HEK293 (cell line): ENCODE results near the gene ITPR2.

Experiments
- CTCF ChIA-PET: fragments of 350-600 bp; formaldehyde crosslinking; extraction: SDS; loops from one replicate; lab custom pipeline; 2021; ENCODE audit warnings: antibody characterized with exemption; lab: Yijun Ruan, JAX
- POLR2A ChIA-PET: fragments of 300-600 bp; formaldehyde crosslinking; extraction: SDS; loops from one replicate; lab custom pipeline; 2020; ENCODE audit warnings: antibody characterized with exemption, inconsistent platforms; lab: Yijun Ruan, JAX
- H3K27ac ChIP-seq: fragments of 200-500 bp; sonication (Bioruptor generic); 2 replicates; pipeline ENCODE4 v1.5.1; 2014; ENCODE audit warnings: low read depth, low read length, control low read depth, inconsistent platforms; ENCODE audit errors: extremely low read depth
- H3K36me3 ChIP-seq, 2 experiments: fragments of 200-500 bp in 1 of 2; sonication (Bioruptor generic) in 1 of 2; 1 replicate in 1 of 2; 2 replicates in 1 of 2; pipeline ENCODE4 v1.5.1; 2014 to 2017; ENCODE audit warnings: inconsistent platforms in 2 of 2, low read length in 2 of 2; ENCODE audit not compliant: control insufficient read depth in 2 of 2, insufficient read depth in 1 of 2
- H3K4me1 ChIP-seq: fragments of 200-500 bp; sonication (Bioruptor generic); 2 replicates; pipeline ENCODE4 v1.5.1; 2014; ENCODE audit warnings: mild to moderate bottlenecking, low read length, inconsistent platforms; ENCODE audit not compliant: control insufficient read depth, insufficient read depth
- H3K4me3 ChIP-seq: 2 replicates; pipeline ENCODE4 v1.5.1; 2011; ENCODE audit warnings: low read depth, mild to moderate bottlenecking, control low read depth, low read length, moderate library complexity
- H3K9me3 ChIP-seq: fragments of 200-500 bp; sonication (Bioruptor generic); 2 replicates; pipeline ENCODE4 v1.5.1; 2014; ENCODE audit warnings: low read depth, low read length, inconsistent platforms; ENCODE audit not compliant: control insufficient read depth, insufficient read depth
- HOXA7 ChIP-seq: sonication (generic); formaldehyde crosslinking; IDR thresholded peaks from 2 replicates; pipeline ENCODE4 v1.8.1; 2022; ENCODE audit warnings: missing genetic modification reagents, borderline replicate concordance
- KLF10 ChIP-seq: fragments of 450-650 bp; IDR thresholded peaks from 2 replicates; pipeline ENCODE4 v1.5.1; 2018; ENCODE audit warnings: missing biosample characterization, mild to moderate bottlenecking, missing genetic modification characterization
- KLF16 ChIP-seq: fragments of 450-650 bp; formaldehyde crosslinking; IDR thresholded peaks from 2 replicates; pipeline ENCODE4 v1.5.1; 2017; ENCODE audit warnings: missing biosample characterization, missing genetic modification characterization
- KLF17 ChIP-seq: fragments of 450-650 bp; formaldehyde crosslinking; IDR thresholded peaks from 2 replicates; pipeline ENCODE4 v1.5.1; 2016; ENCODE audit warnings: missing biosample characterization, missing genetic modification characterization
- PRDM1 ChIP-seq: fragments of 450-650 bp; formaldehyde crosslinking; IDR thresholded peaks from 2 replicates; pipeline ENCODE4; 2016; ENCODE audit warnings: missing biosample characterization, missing genetic modification characterization
- SCRT1 ChIP-seq: fragments of 450-650 bp; formaldehyde crosslinking; IDR thresholded peaks from 2 replicates; pipeline ENCODE4 v1.5.1; 2016; ENCODE audit warnings: missing biosample characterization, missing genetic modification characterization, borderline replicate concordance
- SP7 ChIP-seq: fragments of 450-650 bp; formaldehyde crosslinking; IDR thresholded peaks from 2 replicates; pipeline ENCODE4 v1.5.1; 2016; ENCODE audit warnings: missing biosample characterization, missing genetic modification characterization
- ZBTB6 ChIP-seq: fragments of 450-650 bp; formaldehyde crosslinking; IDR thresholded peaks from 2 replicates; pipeline ENCODE4 v1.5.1; 2017; ENCODE audit warnings: missing biosample characterization, missing genetic modification characterization
- ZBTB7A ChIP-seq: fragments of 450-650 bp; formaldehyde crosslinking; IDR thresholded peaks from 2 replicates; pipeline ENCODE4 v1.5.1; 2016; ENCODE audit warnings: low read depth, missing biosample characterization, missing genetic modification characterization
- ZFP3 ChIP-seq: fragments of 450-650 bp; formaldehyde crosslinking; IDR thresholded peaks from 2 replicates; pipeline ENCODE4 v1.5.1; 2016; ENCODE audit warnings: low read depth, missing biosample characterization, missing genetic modification characterization
- ZNF112 ChIP-seq: fragments of 450-650 bp; formaldehyde crosslinking; IDR thresholded peaks from 2 replicates; pipeline ENCODE4 v1.5.0; 2017; ENCODE audit warnings: missing biosample characterization, missing genetic modification characterization
- ZNF148 ChIP-seq: fragments of 450-650 bp; formaldehyde crosslinking; IDR thresholded peaks from 2 replicates; pipeline ENCODE4 v1.5.0; 2017; ENCODE audit warnings: missing biosample characterization, missing genetic modification characterization, borderline replicate concordance
- ZNF16 ChIP-seq: fragments of 450-650 bp; formaldehyde crosslinking; IDR thresholded peaks from 2 replicates; pipeline ENCODE4 v1.5.1; 2016; ENCODE audit warnings: low read depth, missing biosample characterization, missing genetic modification characterization
- ZNF221 ChIP-seq: fragments of 450-650 bp; formaldehyde crosslinking; IDR thresholded peaks from 2 replicates; pipeline ENCODE4 v1.5.1; 2017; ENCODE audit warnings: missing biosample characterization, missing genetic modification characterization, borderline replicate concordance
- ZNF302 ChIP-seq: fragments of 450-650 bp; formaldehyde crosslinking; IDR thresholded peaks from 2 replicates; pipeline ENCODE4 v1.5.1; 2016; ENCODE audit warnings: missing biosample characterization, missing genetic modification characterization, low read depth
- ZNF350 ChIP-seq: fragments of 450-650 bp; formaldehyde crosslinking; IDR thresholded peaks from 2 replicates; pipeline ENCODE4 v1.5.0; 2017; ENCODE audit warnings: missing biosample characterization, mild to moderate bottlenecking, missing genetic modification characterization
- ZNF600 ChIP-seq: fragments of 450-650 bp; formaldehyde crosslinking; IDR thresholded peaks from 2 replicates; pipeline ENCODE4 v1.5.1; 2016; ENCODE audit warnings: missing biosample characterization, missing genetic modification characterization
- ZNF645 ChIP-seq: fragments of 450-650 bp; formaldehyde crosslinking; IDR thresholded peaks from 2 replicates; pipeline ENCODE4; 2016; ENCODE audit warnings: missing biosample characterization, missing genetic modification characterization
- ZNF677 ChIP-seq: fragments of 450-650 bp; IDR thresholded peaks from 2 replicates; pipeline ENCODE4 v1.5.0; 2018; ENCODE audit warnings: missing biosample characterization, mild to moderate bottlenecking, missing genetic modification characterization, moderate library complexity
- ZNF701 ChIP-seq: fragments of 450-650 bp; formaldehyde crosslinking; IDR thresholded peaks from 2 replicates; pipeline ENCODE4 v1.5.1; 2016; ENCODE audit warnings: missing biosample characterization, missing genetic modification characterization
- ZNF747 ChIP-seq: fragments of 450-650 bp; formaldehyde crosslinking; IDR thresholded peaks from 2 replicates; pipeline ENCODE4 v1.5.1; 2016; ENCODE audit warnings: missing biosample characterization, missing genetic modification characterization
- ZNF837 ChIP-seq: fragments of 450-650 bp; formaldehyde crosslinking; IDR thresholded peaks from 2 replicates; pipeline ENCODE4 v1.5.1; 2016; ENCODE audit warnings: missing biosample characterization, missing genetic modification characterization
- ZSCAN18 ChIP-seq: fragments of 450-650 bp; formaldehyde crosslinking; IDR thresholded peaks from 2 replicates; pipeline ENCODE4 v1.5.1; 2016; ENCODE audit warnings: missing biosample characterization, missing genetic modification characterization
- ZXDB ChIP-seq: fragments of 450-650 bp; formaldehyde crosslinking; IDR thresholded peaks from 2 replicates; pipeline ENCODE4 v1.5.1; 2016; ENCODE audit warnings: missing biosample characterization, missing genetic modification characterization

Gene ITPR2

GRCh38 chr12:26400627-26401026 is 432.4 kb downstream of the ITPR2 start:
- no peak for TF ChIP-seq ZNF16 (tag by site-specific recombination)
- TF ChIP-seq ZNF837 (tag by site-specific recombination): no peak
- TF ChIP-seq PRDM1 (tag by site-specific recombination): no peak
- TF ChIP-seq KLF16: no peak
- no peak for TF ChIP-seq ZBTB6 (tag by site-specific recombination)
- TF ChIP-seq ZNF677: no peak
- no peak for TF ChIP-seq HOXA7 (CRISPR knock-in tag)
- TF ChIP-seq ZNF747 (tag by site-specific recombination): no peak
- TF ChIP-seq KLF17: no peak
- TF ChIP-seq ZNF350: no peak
- TF ChIP-seq ZBTB7A (tag by site-specific recombination): no peak
- TF ChIP-seq ZNF148 (tag by site-specific recombination): no peak
- TF ChIP-seq ZXDB: no peak
- TF ChIP-seq ZFP3 (tag by site-specific recombination): no peak
- no peak for TF ChIP-seq ZNF302
- ChIA-PET CTCF (interaction anchor here (0.8 kb wide), 1 partner anchor 16 kb away, joined by 4 read pairs; no protein-coding TSS in a partner anchor), POLR2A (no interaction called here)
- H3K36me3 ChIP-seq: no peaks in the 10 kb centered on the region
- H3K9me3 ChIP-seq: no peaks in the 10 kb centered on the region
- no peak overlapping the region for H3K4me3 ChIP-seq
- peaks cover 2% of the 10 kb centered on the region; the same call in 1 of the 2 replicates for H3K4me1 ChIP-seq
- H3K27ac ChIP-seq: no peak overlapping the region

GRCh38 chr12:26399381-26399780 is 433.6 kb downstream of the ITPR2 start:
- Histone ChIP-seq H3K4me1 (peaks cover 2% of the 10 kb centered on the region; the same call in 1 of the 2 replicates), H3K36me3 (no peaks in the 10 kb centered on the region), H3K4me3 (no peak overlapping the region), H3K9me3 (no peaks in the 10 kb centered on the region), H3K27ac (no peak overlapping the region)
- TF ChIP-seq ZSCAN18 (tag by site-specific recombination): no peak
- no peak for TF ChIP-seq KLF10 (tag by site-specific recombination)
- TF ChIP-seq ZNF701 (tag by site-specific recombination): no peak
- no peak for TF ChIP-seq SCRT1 (tag by site-specific recombination)
- TF ChIP-seq ZNF112 (tag by site-specific recombination): no peak
- TF ChIP-seq ZNF350: no peak
- no peak for TF ChIP-seq ZNF645 (tag by site-specific recombination)
- no peak for TF ChIP-seq ZNF221
- no peak for TF ChIP-seq SP7 (tag by site-specific recombination)
- no peak for TF ChIP-seq ZNF600 (tag by site-specific recombination)
- ChIA-PET POLR2A (no interaction called here), CTCF (interaction anchor here (0.7 to 0.9 kb wide), 2 partner anchors 302 to 963 kb away, joined by 3 to 4 read pairs; no protein-coding TSS in a partner anchor)
